Activated T-cell treated with anti-CD3 and anti-CD28 coated beads, Interleukin-2, amount 50 U/mL, for 4 hours (primary cell): ENCODE measurements around the gene FALEC. TPM values are rescaled to one million over a fixed set of nuclear protein-coding genes. Genes with fewer than 3 reads are reported as not detected.

ENCODE experiments used
- ATAC-seq, 2 donors: fragments of 200-7000 bp; cut with Tn5 transposase; one replicate each; pipeline ENCODE4 v1.10.0; 2021
- DNase-seq: peaks from one replicate; pipeline ENCODE4 v3.0.0-alpha.2; 2020
- H3K27me3 Mint-ChIP-seq: one replicate; pipeline ENCODE4 v1.8.0; 2021; ENCODE audit warnings: low read depth, mixed read lengths
- H3K36me3 Mint-ChIP-seq: one replicate; pipeline ENCODE4 v1.8.0; 2022; ENCODE audit warnings: mixed read lengths; ENCODE audit not compliant: insufficient read depth
- H3K4me1 Mint-ChIP-seq: one replicate; pipeline ENCODE4 v1.8.0; 2021; ENCODE audit warnings: low read depth, mixed read lengths
- H3K4me3 Mint-ChIP-seq: one replicate; pipeline ENCODE4 v1.8.0; 2021; ENCODE audit warnings: mild to moderate bottlenecking, moderate library complexity, mixed read lengths
- H3K9me3 Mint-ChIP-seq: one replicate; pipeline ENCODE4 v1.8.0; 2021; ENCODE audit warnings: mixed read lengths
- total RNA-seq, 3 donors: library from RNA; stranded (reverse); gene quantifications; one replicate each; pipeline ENCODE4 v1.2.1, GENCODE V29; 2021

FALEC gene
- total RNA-seq, result under 1 TPM in 1 of 3 donors, not detected in 2; 0.40 TPM

DNA sequence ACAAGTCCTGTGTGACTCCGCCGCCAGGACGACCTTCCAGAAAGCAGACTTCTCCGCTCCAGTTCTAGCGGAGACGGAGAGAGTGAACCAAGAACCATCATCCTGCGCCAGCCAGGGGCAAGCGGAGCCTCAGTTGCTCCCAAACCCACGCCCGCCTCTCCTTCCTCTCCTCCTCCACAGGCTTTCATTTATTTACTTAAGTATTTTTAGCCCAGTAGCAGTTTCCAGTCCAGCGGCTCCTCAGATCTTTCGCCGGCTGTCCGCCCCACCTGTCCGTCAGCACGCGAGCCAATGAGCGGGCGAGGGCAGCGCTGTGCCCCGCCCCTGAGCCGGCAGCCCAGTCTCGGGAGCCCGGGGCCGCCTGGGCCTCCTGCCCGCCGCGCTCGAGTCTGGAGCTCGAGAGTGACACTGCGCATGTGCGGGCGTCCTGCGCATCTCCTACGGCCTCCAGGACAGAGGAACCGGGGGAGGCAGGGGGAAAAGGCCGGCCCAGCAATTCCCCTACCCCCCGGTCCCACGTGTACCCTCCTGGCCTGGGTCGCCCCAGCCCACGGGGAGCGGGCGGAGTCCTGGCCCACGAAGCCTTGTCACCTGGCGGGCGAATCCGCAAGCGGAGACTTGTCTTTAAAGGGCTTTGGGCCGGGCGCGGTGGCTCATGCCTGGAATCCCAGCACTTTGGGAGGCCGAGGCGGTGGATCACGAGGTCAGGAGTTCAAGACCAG lies at the start of gene FALEC:
Gene FALEC (plus strand): TSS at position 425 of the 722 bp plus-strand sequence.
- Mint-ChIP-seq H3K4me1 (peaks cover 13% of the 10 kb centered on the region), H3K9me3 (no peaks in the 10 kb centered on the region), H3K36me3 (no peaks in the 10 kb centered on the region), H3K27me3 (no peaks in the 10 kb centered on the region), H3K4me3 (peak within 1 kb of the TSS; percentile 89)
- ATAC-seq (peak; percentile 100), DNase-seq (peak; percentile 82)

DNA sequence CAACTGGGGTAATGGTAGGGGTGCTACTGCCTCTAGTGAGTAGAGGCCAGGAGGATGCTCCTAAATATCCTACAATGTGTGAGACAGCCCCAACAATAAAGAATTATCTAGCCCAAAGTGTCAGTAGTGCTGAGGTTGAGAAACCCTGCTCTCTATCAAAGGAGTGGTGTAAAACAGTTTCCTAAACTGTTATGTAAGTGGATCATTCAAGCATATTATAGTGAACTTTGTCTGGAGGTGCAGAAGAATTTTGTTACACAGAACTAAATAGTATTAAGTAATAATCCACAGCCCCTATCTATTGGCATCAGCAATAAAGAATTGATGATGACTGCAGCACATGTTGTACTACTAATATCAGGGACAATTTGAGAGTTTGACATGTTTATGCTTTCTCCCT lies 48.6 kb upstream of the FALEC start:
- Mint-ChIP-seq H3K4me1 (peaks cover 4% of the 10 kb centered on the region), H3K36me3 (peaks cover 30% of the 10 kb centered on the region), H3K27me3 (no peaks in the 10 kb centered on the region), H3K4me3 (no peak overlapping the region), H3K9me3 (no peaks in the 10 kb centered on the region)
- DNase-seq, result no peak
- ATAC-seq, result no peak

DNA sequence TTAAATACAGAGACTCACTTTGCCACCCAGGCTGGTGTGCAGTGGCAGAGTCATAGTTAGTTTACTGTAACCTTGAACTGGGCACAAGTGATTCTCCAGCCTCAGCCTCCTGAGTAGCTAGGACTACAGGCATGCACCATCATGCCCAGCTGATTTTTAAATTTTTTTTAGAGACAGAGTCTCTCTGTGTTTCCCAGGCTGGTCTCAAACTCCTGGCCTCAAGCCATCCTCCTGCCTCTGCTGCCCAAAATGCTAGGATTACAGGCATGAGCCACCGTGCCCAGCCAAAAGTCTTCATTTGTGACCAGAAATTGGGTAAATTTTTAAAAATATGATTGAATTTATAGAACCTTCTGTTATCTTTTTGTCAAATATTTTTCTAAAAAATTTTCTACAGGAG lies 46.3 kb upstream of the FALEC start:
- ATAC-seq, result no peak
- Mint-ChIP-seq H3K36me3 (peaks cover 37% of the 10 kb centered on the region), H3K4me3 (no peak overlapping the region), H3K27me3 (no peaks in the 10 kb centered on the region), H3K9me3 (no peaks in the 10 kb centered on the region), H3K4me1 (peaks cover 2% of the 10 kb centered on the region)
- DNase-seq, result no peak

DNA sequence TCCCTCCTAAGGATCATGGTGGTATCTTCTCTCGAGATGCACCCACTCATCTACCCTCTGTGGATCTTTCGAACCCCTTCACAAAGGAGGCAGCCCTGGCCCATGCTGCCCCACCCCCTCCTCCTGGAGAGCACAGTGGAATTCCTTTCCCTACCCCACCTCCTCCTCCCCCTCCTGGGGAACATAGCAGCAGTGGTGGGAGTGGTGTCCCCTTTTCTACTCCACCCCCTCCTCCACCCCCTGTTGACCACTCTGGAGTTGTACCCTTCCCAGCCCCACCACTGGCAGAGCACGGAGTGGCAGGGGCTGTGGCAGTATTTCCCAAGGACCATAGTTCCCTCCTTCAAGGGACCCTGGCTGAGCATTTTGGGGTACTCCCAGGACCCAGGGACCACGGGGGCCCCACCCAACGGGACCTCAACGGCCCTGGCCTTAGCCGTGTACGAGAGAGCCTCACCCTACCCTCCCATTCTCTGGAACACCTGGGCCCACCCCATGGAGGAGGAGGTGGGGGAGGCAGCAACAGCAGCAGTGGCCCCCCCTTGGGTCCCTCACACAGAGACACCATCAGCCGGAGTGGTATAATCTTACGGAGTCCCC lies 42.9 kb upstream of the FALEC start:
- Mint-ChIP-seq H3K4me1 (peaks cover 5% of the 10 kb centered on the region), H3K9me3 (no peaks in the 10 kb centered on the region), H3K36me3 (peaks cover 28% of the 10 kb centered on the region), H3K27me3 (no peaks in the 10 kb centered on the region), H3K4me3 (no peak overlapping the region)
- ATAC-seq (no peak), DNase-seq (no peak)

DNA sequence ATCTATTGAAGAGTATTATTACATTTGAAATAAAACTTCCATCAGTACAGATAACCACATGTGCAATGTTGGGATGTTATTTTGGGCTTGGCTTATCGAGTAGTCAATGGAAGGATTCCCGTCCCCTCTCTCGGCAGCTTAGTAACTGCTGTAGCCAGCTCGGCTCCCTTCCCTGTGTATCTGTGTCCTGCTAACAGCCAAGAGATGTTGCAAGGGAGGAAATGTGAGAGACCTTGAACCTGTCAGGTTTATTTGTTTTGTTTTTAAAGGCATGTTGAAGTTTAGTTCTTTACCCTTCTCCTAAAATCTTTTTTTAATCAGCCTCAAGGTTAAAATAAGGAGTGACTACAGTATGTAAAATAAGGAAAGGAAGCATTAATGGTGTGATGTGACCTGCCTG lies 41.9 kb upstream of the FALEC start:
- DNase-seq, result no peak
- peaks cover 28% of the 10 kb centered on the region for H3K36me3 Mint-ChIP-seq
- no peaks in the 10 kb centered on the region for H3K9me3 Mint-ChIP-seq
- peaks cover 6% of the 10 kb centered on the region for H3K4me1 Mint-ChIP-seq
- no peak overlapping the region for H3K4me3 Mint-ChIP-seq
- no peaks in the 10 kb centered on the region for H3K27me3 Mint-ChIP-seq
- no peak for ATAC-seq

DNA sequence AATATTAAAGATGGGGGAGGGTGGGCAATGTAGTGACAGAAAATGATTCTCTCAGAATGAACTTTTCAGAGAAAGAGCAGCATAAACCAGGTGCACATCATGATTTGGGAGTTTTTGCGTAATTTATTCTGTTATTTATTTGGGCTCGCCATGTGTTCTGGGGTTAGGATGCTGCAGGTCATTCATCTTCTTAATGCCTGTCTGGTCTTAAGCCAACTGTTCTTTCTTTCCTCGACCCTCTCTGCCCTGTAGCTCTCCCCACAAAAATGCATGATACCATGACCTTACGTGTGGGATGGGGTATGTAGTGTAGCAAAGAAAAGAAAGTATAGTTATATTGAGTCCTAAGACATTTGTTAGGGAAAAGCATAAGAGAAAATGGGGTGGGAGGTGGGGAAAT lies 40.7 kb upstream of the FALEC start:
- Mint-ChIP-seq H3K9me3 (no peaks in the 10 kb centered on the region), H3K36me3 (peaks cover 28% of the 10 kb centered on the region), H3K27me3 (no peaks in the 10 kb centered on the region), H3K4me3 (no peak overlapping the region), H3K4me1 (peaks cover 6% of the 10 kb centered on the region)
- ATAC-seq, result no peak
- DNase-seq, result no peak

DNA sequence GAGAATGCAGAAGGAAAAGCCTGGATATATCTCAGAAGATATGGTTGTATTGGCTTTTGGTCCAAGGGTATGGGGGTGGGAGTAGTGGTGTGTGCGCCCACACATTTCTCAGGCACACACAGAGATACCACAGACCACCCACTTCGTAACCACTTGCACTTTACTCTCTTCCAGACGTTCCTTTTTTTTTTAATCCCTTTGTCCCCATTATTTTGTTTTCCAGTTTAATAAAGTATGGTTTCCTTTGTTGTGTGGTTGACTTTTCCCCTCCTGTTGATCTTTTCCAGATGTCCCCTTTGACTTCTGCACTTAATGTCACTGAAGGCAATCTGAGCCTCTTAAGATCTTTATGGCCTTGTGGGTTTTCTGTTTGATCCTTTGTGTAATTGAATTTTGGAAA lies 38.8 kb upstream of the FALEC start:
- ATAC-seq, result no peak
- Mint-ChIP-seq H3K27me3 (no peaks in the 10 kb centered on the region), H3K9me3 (no peaks in the 10 kb centered on the region), H3K4me1 (peaks cover 6% of the 10 kb centered on the region), H3K36me3 (peaks cover 11% of the 10 kb centered on the region), H3K4me3 (no peak overlapping the region)
- no peak for DNase-seq

DNA sequence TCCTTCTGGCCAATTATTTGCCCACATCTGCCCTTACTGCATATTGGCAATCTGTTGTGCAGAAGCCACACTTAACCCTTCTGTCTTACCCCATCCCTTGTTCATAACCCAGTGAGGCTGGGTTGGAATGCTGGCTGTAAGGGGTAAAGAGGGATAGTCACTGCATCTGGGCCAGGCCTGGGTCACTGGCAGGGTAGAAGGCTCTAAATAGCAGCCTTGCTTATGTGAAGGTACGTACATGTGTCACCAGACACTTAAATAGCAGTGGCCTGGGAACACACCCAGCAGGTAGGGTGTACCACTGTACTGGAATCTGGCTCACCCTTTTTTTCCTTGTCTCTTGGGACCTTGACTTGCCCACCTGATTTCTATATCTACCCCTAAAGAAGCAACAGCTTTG lies 38.2 kb upstream of the FALEC start:
- no peak overlapping the region for H3K4me3 Mint-ChIP-seq
- H3K27me3 Mint-ChIP-seq, result no peaks in the 10 kb centered on the region
- peak in 1 of 2 donors; percentile 25 for ATAC-seq
- H3K4me1 Mint-ChIP-seq, result peaks cover 6% of the 10 kb centered on the region
- H3K9me3 Mint-ChIP-seq, result no peaks in the 10 kb centered on the region
- peaks cover 6% of the 10 kb centered on the region for H3K36me3 Mint-ChIP-seq
- no peak for DNase-seq

DNA sequence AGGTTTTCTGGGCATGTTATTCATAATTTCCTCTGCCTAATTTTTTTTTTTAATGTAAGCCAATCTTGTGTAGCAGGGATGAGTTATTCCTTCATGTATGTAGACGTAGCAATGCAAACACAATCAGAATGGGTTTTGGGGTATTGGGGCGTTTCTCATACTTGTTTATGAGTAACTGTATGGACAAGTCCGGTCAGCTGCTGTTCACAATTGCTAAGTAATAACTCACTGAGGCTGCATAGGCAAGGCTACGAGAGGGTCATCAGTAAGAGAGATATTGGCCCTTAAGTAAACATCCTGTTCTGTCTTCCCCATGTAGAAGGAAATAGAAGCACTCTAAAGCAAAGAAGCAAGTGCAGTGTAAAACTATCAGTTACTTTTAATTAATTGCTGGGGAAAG lies 37.8 kb upstream of the FALEC start:
- Mint-ChIP-seq H3K9me3 (no peaks in the 10 kb centered on the region), H3K27me3 (no peaks in the 10 kb centered on the region), H3K36me3 (peaks cover 4% of the 10 kb centered on the region), H3K4me3 (no peak overlapping the region), H3K4me1 (peaks cover 6% of the 10 kb centered on the region)
- no peak for ATAC-seq
- no peak for DNase-seq

DNA sequence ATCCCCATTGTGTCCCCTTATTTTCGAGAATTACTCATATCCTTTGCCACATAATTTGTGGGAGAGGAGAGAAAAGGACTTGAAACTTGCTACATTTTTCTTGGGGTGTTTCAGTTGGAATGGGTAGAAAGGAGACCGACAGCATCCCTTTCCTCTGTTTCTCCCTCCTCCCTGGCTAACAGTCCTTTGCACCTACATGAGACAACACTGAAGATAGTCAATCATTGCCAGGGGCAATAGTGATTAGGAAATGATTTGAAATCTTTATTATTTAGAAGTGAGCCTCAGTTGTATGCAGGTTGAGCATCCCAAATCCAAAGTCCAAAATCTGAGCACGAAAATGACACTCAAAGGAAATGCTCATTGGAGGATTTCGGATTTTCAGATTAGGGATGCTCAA lies 36.2 kb upstream of the FALEC start:
- Mint-ChIP-seq H3K4me1 (peaks cover 6% of the 10 kb centered on the region), H3K4me3 (no peak overlapping the region), H3K9me3 (no peaks in the 10 kb centered on the region), H3K36me3 (peaks cover under 1% of the 10 kb centered on the region), H3K27me3 (no peaks in the 10 kb centered on the region)
- DNase-seq, result no peak
- ATAC-seq, result no peak

DNA sequence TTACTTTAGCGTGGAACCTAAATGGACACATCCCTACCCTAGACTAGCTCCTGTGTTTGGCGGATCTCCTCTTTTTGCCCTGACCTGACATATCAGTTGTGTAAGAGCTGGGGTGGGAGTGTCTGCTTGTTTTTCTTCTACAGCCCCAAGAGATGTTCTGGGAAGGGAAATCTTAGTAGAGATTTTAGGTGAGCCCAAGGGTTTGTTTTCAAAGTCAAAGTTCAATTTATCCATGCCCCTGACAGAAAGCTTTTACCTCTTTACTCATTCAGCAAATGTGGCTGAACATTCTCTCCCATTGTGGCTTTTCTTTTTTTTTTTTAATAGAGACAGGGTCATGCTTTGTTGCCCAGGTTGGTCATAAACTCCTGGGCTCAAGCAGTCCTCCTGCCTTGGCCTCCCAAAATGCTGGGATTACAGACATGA lies 35.6 kb upstream of the FALEC start:
- Mint-ChIP-seq H3K36me3 (no peaks in the 10 kb centered on the region), H3K4me3 (no peak overlapping the region), H3K9me3 (no peaks in the 10 kb centered on the region), H3K27me3 (no peaks in the 10 kb centered on the region), H3K4me1 (peaks cover 6% of the 10 kb centered on the region)
- DNase-seq, result no peak
- ATAC-seq, result no peak

DNA sequence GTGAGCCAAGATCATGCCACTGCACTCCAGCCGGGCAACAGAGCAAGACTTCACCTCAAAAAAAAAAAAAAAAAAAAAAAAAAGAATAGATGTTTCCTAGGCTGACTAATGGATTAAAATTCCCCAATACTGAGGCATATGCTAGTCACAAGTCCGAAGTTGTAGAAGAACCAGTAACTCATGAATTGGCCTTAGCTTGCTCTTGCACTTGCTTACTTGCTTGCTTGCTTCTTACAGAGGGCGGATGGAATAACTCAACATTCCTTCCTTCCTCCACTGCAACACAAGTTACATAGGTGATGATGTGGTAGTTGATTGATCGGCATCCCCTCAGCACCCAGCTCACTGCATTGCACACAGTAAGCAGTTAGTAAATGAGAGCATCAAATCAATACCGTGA lies 31.1 kb upstream of the FALEC start:
- Mint-ChIP-seq H3K4me1 (peaks cover 20% of the 10 kb centered on the region), H3K4me3 (no peak overlapping the region), H3K36me3 (peaks cover 9% of the 10 kb centered on the region), H3K9me3 (no peaks in the 10 kb centered on the region), H3K27me3 (no peaks in the 10 kb centered on the region)
- no peak for ATAC-seq
- no peak for DNase-seq

DNA sequence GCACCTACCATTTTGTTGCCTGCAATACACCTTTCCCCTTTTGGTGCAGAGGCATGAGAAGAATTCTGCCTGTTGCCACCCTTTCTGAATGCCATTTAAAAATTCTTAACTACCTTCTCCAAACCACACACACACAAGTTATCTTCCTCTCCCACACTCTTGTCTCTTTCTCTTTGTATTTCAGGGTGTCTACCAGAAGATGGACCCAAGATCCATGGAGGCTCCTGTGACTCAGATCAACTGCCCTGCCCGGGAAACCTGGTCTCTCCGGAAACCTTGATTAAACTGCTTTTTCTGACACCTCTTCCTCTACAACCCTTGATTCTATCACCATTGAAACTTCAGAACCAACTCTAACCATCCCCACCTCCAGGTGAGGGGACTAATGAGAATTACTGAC lies 30.7 kb upstream of the FALEC start:
- no peak overlapping the region for H3K4me3 Mint-ChIP-seq
- H3K9me3 Mint-ChIP-seq, result no peaks in the 10 kb centered on the region
- ATAC-seq, result no peak
- H3K27me3 Mint-ChIP-seq, result no peaks in the 10 kb centered on the region
- peaks cover 10% of the 10 kb centered on the region for H3K36me3 Mint-ChIP-seq
- H3K4me1 Mint-ChIP-seq, result peaks cover 21% of the 10 kb centered on the region
- no peak for DNase-seq

DNA sequence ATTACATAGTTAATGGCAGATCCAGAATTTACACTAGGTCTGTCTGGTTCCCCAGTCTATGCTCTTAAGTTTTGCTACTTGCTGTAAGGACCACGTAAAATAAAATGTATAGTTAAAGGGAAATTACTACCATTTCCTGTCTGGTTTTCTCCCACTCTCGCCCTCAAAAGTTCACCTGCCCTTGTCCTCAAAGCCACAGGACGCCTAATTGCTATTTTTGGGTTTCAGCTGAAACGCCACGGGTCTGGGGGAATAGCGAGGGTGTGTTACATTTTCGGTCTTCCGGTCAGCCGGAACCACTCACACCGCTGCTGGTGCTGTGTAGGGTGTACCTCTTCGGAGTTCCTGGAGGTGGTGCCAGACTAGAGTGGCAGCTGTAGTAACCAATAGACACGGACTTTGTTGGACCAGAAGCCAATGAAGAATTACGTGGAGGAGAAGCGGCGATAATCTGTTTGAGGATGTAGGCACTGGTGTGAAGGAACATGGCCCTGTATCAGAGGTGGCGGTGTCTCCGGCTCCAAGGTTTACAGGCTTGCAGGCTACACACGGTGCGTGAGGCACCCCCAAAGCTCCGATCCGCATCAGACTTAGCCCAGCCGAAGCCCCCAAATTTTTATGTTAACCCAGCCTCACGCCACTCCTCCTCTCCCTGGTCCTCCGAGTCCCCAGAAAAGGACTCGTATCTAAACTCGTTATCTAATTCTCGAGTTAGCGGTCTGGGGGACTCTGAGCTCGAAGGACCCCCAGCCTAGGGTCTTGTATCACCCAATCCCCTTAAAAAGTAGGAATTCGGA lies 28.4 kb upstream of the FALEC start, which contains the start of gene TARS2:
Gene TARS2 (plus strand): TSS at position 454 of the 797 bp plus-strand sequence. CDS start 32 bp downstream, at position 486.
- ATAC-seq (peak; percentile 100), DNase-seq (peak; percentile 89)
- no peaks in the 10 kb centered on the region for H3K9me3 Mint-ChIP-seq
- peak within 1 kb of the TSS; percentile 92 for H3K4me3 Mint-ChIP-seq
- no peaks in the 10 kb centered on the region for H3K27me3 Mint-ChIP-seq
- peaks cover 22% of the 10 kb centered on the region for H3K36me3 Mint-ChIP-seq
- peaks cover 21% of the 10 kb centered on the region for H3K4me1 Mint-ChIP-seq
